ENCODE measurements around the gene ANKRD34A. TPM values are rescaled to one million over a fixed set of nuclear protein-coding genes. Genes with fewer than 3 reads are reported as not detected.

The ANKRD34A gene
- total RNA-seq, 1 experiment from 2014 or later: 2.8 TPM

DNA sequence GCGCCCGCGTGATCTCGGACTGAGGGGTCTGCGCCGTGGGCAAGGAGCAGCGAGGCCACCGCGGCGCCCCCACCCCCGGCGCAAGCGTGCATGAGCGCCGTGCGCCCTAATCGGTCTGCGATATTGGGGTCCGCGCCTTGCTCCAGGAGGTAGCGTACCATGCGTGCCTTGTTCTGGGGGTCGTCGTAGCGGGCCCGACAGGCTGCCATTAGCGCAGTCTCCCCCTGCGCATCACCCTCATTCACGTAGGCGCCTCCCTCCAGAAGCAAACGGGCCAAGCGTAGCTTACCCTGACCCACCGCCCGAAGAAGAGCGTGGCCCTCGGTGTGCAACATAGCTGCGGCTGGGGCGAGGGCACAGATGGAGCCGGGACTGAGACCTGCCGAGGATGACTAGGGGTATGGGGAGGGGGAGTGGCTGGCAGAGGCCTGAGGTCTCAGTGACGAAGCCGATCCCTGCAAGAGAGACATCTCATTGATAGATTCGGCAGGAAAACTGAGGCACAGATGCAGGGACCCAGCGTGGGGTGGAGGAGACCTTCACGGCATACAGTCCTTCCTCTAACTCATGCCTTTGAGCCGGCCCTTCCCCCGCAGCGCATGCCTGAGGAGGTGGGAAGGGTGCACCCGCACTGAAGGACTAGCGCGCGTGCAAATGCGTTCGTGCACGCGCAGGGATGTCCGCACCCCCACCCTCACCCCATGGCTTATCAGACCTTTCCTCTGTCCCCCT, 2.8 kb downstream of the ANKRD34A start:
- Histone ChIP-seq H3K27me3 (ENCODE audit: low read length) (no peaks in the 10 kb centered on the region), H3K4me3 (ENCODE audit: low read length) (peak overlapping the region; percentile 76), H2AFZ (ENCODE audit: low read length) (peak overlapping the region; percentile 83), H4K20me1 (ENCODE audit: low read length) (no peaks in the 10 kb centered on the region), H3K9ac (ENCODE audit: low read length) (no peak overlapping the region), H3K9me3 (ENCODE audit: low read length) (no peaks in the 10 kb centered on the region), H3K4me1 (ENCODE audit: insufficient read depth, low read length) (peaks cover 47% of the 10 kb centered on the region), H3K36me3 (ENCODE audit: low read depth, low read length) (no peaks in the 10 kb centered on the region), H3F3A (ENCODE audit: low read length, unreplicated experiment) (no peaks in the 10 kb centered on the region), H3K79me2 (ENCODE audit: low read length) (peaks cover 6% of the 10 kb centered on the region; the same call in 1 of the 2 replicates), H3K4me2 (ENCODE audit: low read length) (peak overlapping the region; percentile 91), H3K27ac (ENCODE audit: low read length) (no peak overlapping the region), H3K9me2 (replicated peaks; ENCODE audit: low read length) (no peaks in the 10 kb centered on the region)
- intact Hi-C loops (cut with micrococcal nuclease): no loop called here
- CTCF ChIA-PET: no interaction called here
- POLR2A ChIA-PET (ENCODE audit: unreplicated experiment): no interaction called here
- peak; percentile 40 for DNase-seq
- TF ChIP-seq CTCF (conservative IDR thresholded peaks at IDR 0.05; ENCODE audit: low read depth, low read length) (no peak), EZH2 (IDR thresholded peaks at IDR 0.05; ENCODE audit: low read length, unreplicated experiment) (no peak), EZH2phosphoT487 (IDR thresholded peaks at IDR 0.05; ENCODE audit: borderline replicate concordance, low read length) (no peak)
- no TSS peak for BruUV-seq (replicated peaks)
- no peak for ATAC-seq

DNA sequence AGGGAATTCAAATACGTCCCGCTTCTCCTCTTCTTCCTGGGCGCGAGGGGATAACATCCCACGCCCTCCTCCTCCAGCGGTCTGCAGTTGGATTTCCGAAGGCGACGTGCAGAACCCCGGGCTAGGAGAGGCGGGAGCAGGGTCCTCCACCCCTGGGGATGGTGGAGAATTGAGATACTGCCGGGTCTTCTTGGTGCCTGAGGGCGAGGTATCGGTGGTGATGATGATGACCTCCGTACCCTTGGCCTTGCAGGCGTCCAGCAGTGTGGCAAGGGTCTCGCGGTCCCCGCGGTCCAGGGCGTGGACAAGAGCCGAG, 3.3 kb downstream of the ANKRD34A start:
- no peaks in the 10 kb centered on the region for H3K27me3 ChIP-seq (ENCODE audit: low read length)
- DNase-seq (no peak), ATAC-seq (no peak)
- ChIA-PET CTCF (no interaction called here), POLR2A (ENCODE audit: unreplicated experiment) (no interaction called here)
- H3K9me2 ChIP-seq (replicated peaks; ENCODE audit: low read length): no peaks in the 10 kb centered on the region
- BruUV-seq (replicated peaks): no TSS peak
- no peak overlapping the region for H3K9ac ChIP-seq (ENCODE audit: low read length)
- H2AFZ ChIP-seq (ENCODE audit: low read length): peak overlapping the region; percentile 83
- TF ChIP-seq EZH2 (IDR thresholded peaks at IDR 0.05; ENCODE audit: low read length, unreplicated experiment) (no peak), CTCF (conservative IDR thresholded peaks at IDR 0.05; ENCODE audit: low read depth, low read length) (no peak), EZH2phosphoT487 (IDR thresholded peaks at IDR 0.05; ENCODE audit: borderline replicate concordance, low read length) (no peak)
- H4K20me1 ChIP-seq (ENCODE audit: low read length): no peaks in the 10 kb centered on the region
- intact Hi-C loops (cut with micrococcal nuclease): no loop called here
- H3K4me3 ChIP-seq (ENCODE audit: low read length): peak overlapping the region; percentile 76
- H3K4me2 ChIP-seq (ENCODE audit: low read length): peak overlapping the region; percentile 91
- peaks cover 11% of the 10 kb centered on the region for H3K79me2 ChIP-seq (ENCODE audit: low read length)
- H3K36me3 ChIP-seq (ENCODE audit: low read depth, low read length): no peaks in the 10 kb centered on the region
- no peak overlapping the region for H3K27ac ChIP-seq (ENCODE audit: low read length)
- H3K9me3 ChIP-seq (ENCODE audit: low read length): no peaks in the 10 kb centered on the region
- H3F3A ChIP-seq (ENCODE audit: low read length, unreplicated experiment): no peaks in the 10 kb centered on the region
- H3K4me1 ChIP-seq (ENCODE audit: insufficient read depth, low read length): peaks cover 52% of the 10 kb centered on the region

- ChIA-PET POLR2A (ENCODE audit: unreplicated experiment) (no interaction called here), CTCF (no interaction called here)
- H3K27me3 ChIP-seq (ENCODE audit: low read length): no peaks in the 10 kb centered on the region
- H3K9me2 ChIP-seq (replicated peaks; ENCODE audit: low read length): no peaks in the 10 kb centered on the region
- no peak overlapping the region for H3K27ac ChIP-seq (ENCODE audit: low read length)
- intact Hi-C loops (cut with micrococcal nuclease): no loop called here
- no peaks in the 10 kb centered on the region for H3F3A ChIP-seq (ENCODE audit: low read length, unreplicated experiment)
- no peaks in the 10 kb centered on the region for H3K36me3 ChIP-seq (ENCODE audit: low read depth, low read length)
- TF ChIP-seq EZH2phosphoT487 (IDR thresholded peaks at IDR 0.05; ENCODE audit: borderline replicate concordance, low read length) (no peak), CTCF (conservative IDR thresholded peaks at IDR 0.05; ENCODE audit: low read depth, low read length) (peak; percentile 20; the same call in 1 of the 2 replicates), EZH2 (IDR thresholded peaks at IDR 0.05; ENCODE audit: low read length, unreplicated experiment) (no peak)
- peak overlapping the region; percentile 91 for H3K4me2 ChIP-seq (ENCODE audit: low read length)
- H3K79me2 ChIP-seq (ENCODE audit: low read length): peaks cover 16% of the 10 kb centered on the region
- peaks cover 57% of the 10 kb centered on the region for H3K4me1 ChIP-seq (ENCODE audit: insufficient read depth, low read length)
- H4K20me1 ChIP-seq (ENCODE audit: low read length): no peaks in the 10 kb centered on the region
- ATAC-seq (no peak), DNase-seq (peak; percentile 46)
- peak overlapping the region; percentile 76 for H3K4me3 ChIP-seq (ENCODE audit: low read length)
- no peak overlapping the region for H3K9ac ChIP-seq (ENCODE audit: low read length)
- H2AFZ ChIP-seq (ENCODE audit: low read length): peak overlapping the region; percentile 83
- H3K9me3 ChIP-seq (ENCODE audit: low read length): no peaks in the 10 kb centered on the region
- no TSS peak for BruUV-seq (replicated peaks)
Observed at GRCh38 chr1:145960468-145961108, 3.8 kb downstream of the ANKRD34A start.
